Mesothelial cell of epicardium (in vitro differentiated cells): ENCODE results near the gene EXD3. TPM values are rescaled to one million over a fixed set of nuclear protein-coding genes. Genes with fewer than 3 reads are reported as not detected.
A peak's percentile ranks its signal among the peaks of the same experiment; 100 is the strongest.

Experiments used
- DNase-seq, 2 experiments: peaks; one replicate each; pipeline ENCODE4 v3.0.0; 2021; ENCODE audit warnings: low spot score in 2 of 2; ENCODE audit not compliant: unreplicated experiment in 2 of 2
- H3K27ac Mint-ChIP-seq: 2 replicates; pipeline ENCODE4 v1.8.0; 2021; ENCODE audit warnings: mixed read lengths
- H3K27me3 Mint-ChIP-seq: 2 replicates; pipeline ENCODE4 v1.8.0; 2021; ENCODE audit warnings: low read depth, mixed read lengths
- H3K36me3 Mint-ChIP-seq: 2 replicates; pipeline ENCODE4 v1.8.0; 2021; ENCODE audit warnings: mixed read lengths
- H3K4me1 Mint-ChIP-seq: 2 replicates; pipeline ENCODE4 v1.8.0; 2021; ENCODE audit warnings: mixed read lengths
- H3K4me3 Mint-ChIP-seq: 2 replicates; pipeline ENCODE4 v1.8.0; 2021; ENCODE audit warnings: mild to moderate bottlenecking, moderate library complexity, mixed read lengths
- H3K9me3 Mint-ChIP-seq: 2 replicates; pipeline ENCODE4 v1.8.0; 2021; ENCODE audit warnings: mixed read lengths
- CTCF ChIP-seq: fragments of 200-600 bp; sonication (generic); IDR thresholded peaks from one replicate; pipeline ENCODE4 v1.5.0; 2021; ENCODE audit warnings: antibody characterized with exemption; ENCODE audit not compliant: unreplicated experiment
- total RNA-seq: library from RNA; stranded (reverse); gene quantifications from 3 replicates; pipeline ENCODE4 v1.2.1, GENCODE V29; 2021

Gene EXD3
- total RNA-seq, 1 donor from 2014 or later, result 38.2 TPM

- no peak overlapping the region for H3K27ac Mint-ChIP-seq
- no peak for TF ChIP-seq CTCF
- no peaks in the 10 kb centered on the region for H3K36me3 Mint-ChIP-seq
- DNase-seq, result peak in 1 of 2 experiments; percentile 17
- H3K27me3 Mint-ChIP-seq, result peaks cover 4% of the 10 kb centered on the region
- H3K4me3 Mint-ChIP-seq, result no peak overlapping the region
- H3K4me1 Mint-ChIP-seq, result peaks cover 3% of the 10 kb centered on the region
- no peaks in the 10 kb centered on the region for H3K9me3 Mint-ChIP-seq
Observed at GRCh38 chr9:137437691-137438590, 15.0 kb upstream of the EXD3 start.

- Mint-ChIP-seq H3K36me3 (no peaks in the 10 kb centered on the region), H3K4me3 (no peak overlapping the region), H3K4me1 (peaks cover 2% of the 10 kb centered on the region), H3K9me3 (no peaks in the 10 kb centered on the region), H3K27ac (no peak overlapping the region), H3K27me3 (peaks cover 2% of the 10 kb centered on the region)
- DNase-seq, result peak in 1 of 2 experiments; percentile 18
- no peak for TF ChIP-seq CTCF
Observed at GRCh38 chr9:137436761-137437600, 14.0 kb upstream of the EXD3 start.

- Mint-ChIP-seq H3K4me1 (no peaks in the 10 kb centered on the region), H3K4me3 (no peak overlapping the region), H3K27me3 (no peaks in the 10 kb centered on the region), H3K9me3 (no peaks in the 10 kb centered on the region), H3K27ac (no peak overlapping the region), H3K36me3 (no peaks in the 10 kb centered on the region)
- TF ChIP-seq CTCF, result no peak
- peak in 1 of 2 experiments; percentile 17 for DNase-seq
Observed at GRCh38 chr9:137435980-137436760, 13.2 kb upstream of the EXD3 start.

- no peak for TF ChIP-seq CTCF
- Mint-ChIP-seq H3K9me3 (no peaks in the 10 kb centered on the region), H3K4me1 (no peaks in the 10 kb centered on the region), H3K4me3 (no peak overlapping the region), H3K36me3 (no peaks in the 10 kb centered on the region), H3K27ac (no peak overlapping the region), H3K27me3 (no peaks in the 10 kb centered on the region)
- DNase-seq, result peak in 1 of 2 experiments; percentile 16
Observed at GRCh38 chr9:137435381-137435891, 12.5 kb upstream of the EXD3 start.
